Activated T-helper 9 cell treated with anti-CD3 and anti-CD28 coated beads, Interleukin-2, amount 50 U/mL, for 16 hours (primary cell): ENCODE data around the gene UBE2QL1.
"Not testable (repeated sequence)": the region's sequence is repeated elsewhere in the genome, so short reads cannot be mapped to it uniquely, and the experiment has no call there.

Experiments used
- DNase-seq: peaks from one replicate; pipeline ENCODE4 v3.0.0-alpha.2; 2020; ENCODE audit warnings: low read depth

Gene UBE2QL1

GRCh38 chr5:6497262-6497661, 48.6 kb downstream of the UBE2QL1 start:
- DNase-seq, result no peak

GRCh38 chr5:6498968-6499367, 50.3 kb downstream of the UBE2QL1 start:
- DNase-seq, result no peak

- no peak for DNase-seq
Observed at GRCh38 chr5:6501701-6502100, 53.0 kb downstream of the UBE2QL1 start.

DNA sequence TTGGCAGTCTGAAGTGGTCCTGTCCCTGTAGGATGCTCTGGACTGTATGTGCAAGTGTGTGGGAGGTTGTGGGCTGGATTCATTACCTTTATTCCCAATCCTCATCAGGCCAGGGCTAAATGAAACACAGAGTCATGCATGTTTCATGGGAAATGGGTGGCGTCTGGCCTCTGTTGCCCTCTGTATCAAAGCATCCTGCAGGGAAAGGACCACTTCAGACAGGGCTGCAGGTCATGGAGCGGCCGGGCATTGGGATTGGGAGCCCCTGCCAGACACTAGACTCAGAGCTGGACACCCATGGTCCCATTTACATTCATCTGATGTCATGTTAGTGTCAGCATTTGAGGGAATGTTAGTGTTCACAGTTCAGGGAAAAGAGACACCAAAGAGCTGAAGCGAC, 53.8 kb downstream of the UBE2QL1 start:
- no peak for DNase-seq

GRCh38 chr5:6503342-6503741, 54.7 kb downstream of the UBE2QL1 start:
- DNase-seq, result no peak

DNA sequence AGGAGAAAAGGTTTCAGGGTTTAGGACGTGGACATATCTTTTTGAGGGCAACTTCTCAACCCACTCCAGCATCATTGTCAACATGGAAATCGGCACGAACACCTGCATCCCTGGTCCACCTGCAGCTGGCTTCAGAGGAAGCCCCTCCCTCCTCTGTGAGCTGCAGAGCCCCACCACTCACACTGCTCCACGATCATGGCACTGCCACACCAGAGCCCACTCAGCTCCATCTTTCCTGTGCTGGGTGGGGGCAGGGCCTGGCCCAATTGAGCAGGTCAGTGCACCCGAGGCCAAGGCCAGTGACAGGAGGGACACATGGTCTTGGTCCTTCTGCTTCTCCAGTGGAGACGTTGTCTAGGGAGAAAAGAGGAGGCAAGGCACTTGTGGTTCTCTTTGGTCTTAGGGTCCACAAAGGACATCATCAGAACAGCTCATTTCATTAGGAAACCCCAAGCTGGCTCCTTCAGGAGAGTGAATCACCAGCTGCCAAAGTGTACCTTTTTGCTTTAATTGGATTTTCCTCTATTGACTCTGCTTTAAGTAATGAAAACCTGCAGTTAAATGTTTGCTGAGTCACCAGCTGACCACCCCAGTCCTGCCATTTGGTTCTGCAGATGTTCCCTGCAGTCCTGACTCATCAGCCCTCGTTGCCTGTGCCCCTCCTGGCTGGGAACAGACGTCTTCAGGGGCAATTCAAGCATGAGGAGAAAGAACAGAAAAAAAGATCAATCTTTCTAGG, 56.2 kb downstream of the UBE2QL1 start:
- DNase-seq, result no peak

- DNase-seq, result no peak
Observed at GRCh38 chr5:6505416-6505755, 56.7 kb downstream of the UBE2QL1 start.

GRCh38 chr5:6505783-6506557, 57.3 kb downstream of the UBE2QL1 start:
- no peak for DNase-seq

DNA sequence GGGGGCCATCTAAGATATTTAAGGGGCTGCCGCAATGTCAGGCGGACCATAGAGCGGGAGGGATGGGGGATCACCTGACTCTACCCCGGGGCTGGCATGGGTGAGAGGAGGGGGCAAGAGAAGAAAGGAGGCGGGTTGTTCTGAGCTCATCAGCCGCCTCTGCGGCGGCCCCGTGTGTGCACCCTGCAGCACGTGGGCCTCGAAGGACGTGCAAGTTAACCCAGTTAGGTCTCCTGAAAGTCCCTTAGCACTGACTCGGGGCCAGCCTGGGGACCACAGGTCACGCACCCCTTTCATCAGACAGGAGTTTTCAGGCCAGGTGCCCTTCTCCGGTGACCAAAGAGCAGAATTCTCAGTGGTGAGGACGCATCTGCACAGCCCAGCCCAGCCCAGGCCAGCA, 58.0 kb downstream of the UBE2QL1 start:
- no peak for DNase-seq

DNA sequence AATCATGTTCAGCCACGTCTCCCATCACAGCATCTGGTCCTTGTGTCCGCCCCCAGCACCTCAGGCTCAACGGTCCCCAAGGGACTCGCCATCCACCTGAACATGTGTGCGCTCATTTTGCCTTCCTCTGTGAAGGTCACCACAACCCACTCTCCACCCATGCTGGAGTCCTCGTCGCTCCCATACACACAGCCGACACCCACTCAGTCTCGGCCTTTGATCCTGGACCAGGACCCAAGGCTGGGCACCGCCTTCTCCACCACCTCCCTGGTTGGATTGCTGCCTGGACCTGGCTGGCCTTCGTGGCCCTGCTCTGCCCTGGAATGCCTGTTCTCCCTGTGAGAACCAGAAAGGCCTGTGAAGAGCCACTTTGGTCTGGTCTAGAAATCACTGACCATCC, 60.3 kb downstream of the UBE2QL1 start:
- no peak for DNase-seq

- no peak for DNase-seq
Observed at GRCh38 chr5:6510132-6510531, 61.5 kb downstream of the UBE2QL1 start.

- DNase-seq, result no peak
Observed at GRCh38 chr5:6510973-6511372, 62.3 kb downstream of the UBE2QL1 start.

DNA sequence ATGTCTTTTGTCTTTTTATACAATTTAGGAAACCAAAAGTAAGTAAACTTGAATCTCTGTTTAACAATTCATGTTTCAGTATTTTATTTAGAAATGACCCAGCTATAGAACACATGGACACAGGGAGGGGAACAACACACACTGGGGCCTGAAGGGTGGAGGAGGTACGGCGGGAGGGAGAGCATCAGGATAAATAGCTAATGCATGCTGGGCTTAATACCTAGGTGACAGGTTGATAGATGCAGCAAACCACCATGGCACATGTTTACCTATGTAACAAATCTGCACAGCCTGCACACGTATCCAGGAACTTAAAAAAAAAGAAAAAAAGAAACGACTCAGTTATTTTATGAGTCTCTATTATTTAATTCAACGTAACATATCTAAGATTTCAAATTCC, 67.2 kb downstream of the UBE2QL1 start:
- DNase-seq, result not testable (repeated sequence)

- DNase-seq, result no peak
Observed at GRCh38 chr5:6516823-6517222, 68.2 kb downstream of the UBE2QL1 start.

DNA sequence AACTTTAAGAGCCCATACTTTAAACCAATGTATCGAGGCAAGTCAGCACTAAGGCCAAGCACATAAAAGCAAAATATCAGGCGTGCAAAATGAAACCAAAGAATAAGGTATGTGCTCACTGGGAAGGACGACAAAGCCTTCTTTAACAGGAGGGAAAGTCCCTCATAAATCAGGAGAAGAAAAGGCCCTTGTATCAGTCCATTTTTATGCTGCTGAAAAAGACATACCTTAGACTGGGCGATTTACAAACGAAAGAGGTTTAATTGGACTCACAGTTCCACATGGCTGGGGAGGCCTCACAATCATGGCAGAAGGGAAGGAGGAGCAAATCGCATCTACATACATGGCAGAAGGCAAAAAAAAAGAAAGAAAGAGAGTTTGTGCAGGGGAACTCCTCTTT, 68.9 kb downstream of the UBE2QL1 start:
- DNase-seq, result no peak

GRCh38 chr5:6518298-6519057, 69.8 kb downstream of the UBE2QL1 start:
- no peak for DNase-seq

DNA sequence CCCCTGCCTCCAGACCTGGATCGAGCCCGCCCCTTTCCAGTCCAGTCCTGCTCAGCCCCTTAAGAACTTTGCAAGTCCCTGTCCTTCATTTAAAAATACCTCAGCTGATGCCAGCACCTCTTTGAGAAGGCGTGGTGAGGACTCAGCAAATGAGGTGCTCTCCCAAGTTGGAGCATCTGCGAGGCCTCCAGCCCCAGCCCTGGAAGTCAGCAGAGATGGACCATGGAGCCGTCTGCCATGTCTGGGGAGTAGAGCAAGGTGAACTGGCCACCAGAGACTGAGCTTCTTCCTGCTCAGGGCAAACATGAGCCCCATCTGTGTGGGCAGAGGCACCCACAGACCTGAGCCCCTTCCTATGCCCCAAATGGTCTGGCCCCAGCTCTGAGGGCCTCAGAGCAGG, 71.5 kb downstream of the UBE2QL1 start:
- DNase-seq, result no peak

DNA sequence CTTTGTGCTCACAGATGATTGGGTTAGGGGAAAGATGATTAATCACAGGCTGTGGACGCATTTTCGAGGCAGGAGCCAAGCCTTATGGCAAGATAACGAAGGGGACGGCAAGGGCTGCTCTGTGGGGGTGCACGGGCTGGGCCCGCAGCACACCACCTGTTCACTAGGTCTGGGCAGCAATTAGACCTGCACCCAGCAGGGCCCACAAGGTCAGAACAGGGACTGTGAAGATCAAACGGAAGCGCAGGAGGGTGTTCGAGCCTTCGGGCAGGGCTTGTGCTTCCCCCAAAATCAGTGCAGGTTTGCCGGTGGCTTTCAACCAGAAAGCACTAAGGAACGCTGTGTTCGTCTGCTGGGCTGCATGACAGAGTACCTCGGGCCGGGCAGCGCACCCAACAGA, 73.7 kb downstream of the UBE2QL1 start:
- no peak for DNase-seq

DNA sequence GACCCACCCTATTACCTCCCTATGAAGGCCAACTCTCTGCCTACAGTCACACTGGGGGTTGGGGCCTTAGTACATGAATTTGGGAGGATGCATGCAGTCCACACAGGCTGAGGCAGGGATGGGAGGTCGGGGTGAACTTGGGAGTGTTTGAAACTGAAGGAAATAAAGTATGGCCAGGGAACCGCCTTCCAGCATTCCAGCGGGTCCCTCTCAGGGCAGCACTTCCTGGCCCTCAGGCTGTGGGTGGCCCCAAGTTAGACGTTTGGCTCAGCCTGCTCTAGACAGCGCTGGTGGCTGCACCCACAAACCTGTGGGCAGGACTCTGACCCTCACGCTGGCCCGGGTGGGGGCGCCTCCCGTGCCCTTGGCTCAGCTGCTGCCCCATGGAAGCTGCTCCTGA, 74.3 kb downstream of the UBE2QL1 start:
- DNase-seq, result no peak

DNA sequence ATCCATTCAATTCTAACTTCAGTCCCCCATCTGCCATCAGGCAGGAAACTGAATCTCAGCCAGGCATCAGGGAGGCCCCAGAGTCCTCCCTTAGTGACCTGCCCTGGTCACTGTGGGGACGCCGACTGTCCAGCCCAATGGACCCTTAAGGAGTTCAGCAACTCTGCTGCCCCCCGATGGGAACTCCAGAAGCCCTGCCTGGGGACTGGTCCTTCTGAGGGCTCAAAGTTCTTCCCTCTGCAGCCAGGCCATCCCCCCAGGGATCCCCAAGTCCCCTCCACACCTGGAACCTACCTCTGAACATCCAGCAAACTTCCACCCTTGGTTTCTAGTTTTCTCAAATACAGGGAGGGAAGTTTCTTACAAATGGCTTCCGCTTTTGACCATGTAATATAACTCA, 76.8 kb downstream of the UBE2QL1 start:
- DNase-seq, result no peak

DNA sequence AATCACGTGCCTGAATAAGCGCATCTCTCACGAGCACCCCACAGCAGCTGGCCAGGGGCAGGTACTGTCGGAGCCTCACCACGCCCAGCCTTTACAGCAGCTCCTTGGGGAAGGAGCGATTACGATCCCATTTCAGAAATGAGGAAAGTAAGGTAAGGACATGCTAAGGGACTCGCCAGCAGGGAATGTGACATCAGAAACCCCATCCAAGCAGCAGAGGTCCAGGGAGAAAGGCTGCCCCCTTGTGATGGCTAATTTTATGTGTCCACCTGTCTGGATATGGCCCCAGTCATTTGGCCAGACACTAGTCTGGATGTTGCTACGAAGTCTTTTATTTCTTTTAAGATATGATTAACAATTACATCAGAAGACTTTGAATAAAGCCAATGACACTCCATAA, 77.3 kb downstream of the UBE2QL1 start:
- DNase-seq, result no peak

- no peak for DNase-seq
Observed at GRCh38 chr5:6527749-6528455, 79.2 kb downstream of the UBE2QL1 start.
